VCaP (cell line): ENCODE measurements around the gene POU2F3.

Source experiments
- H3K27ac ChIP-seq: fragments of 450-650 bp; 2 replicates; pipeline ENCODE4 v1.5.1; 2017
- TF ChIP-seq, protein P1 (sequence below): fragments of 450-650 bp; conservative IDR thresholded peaks from 2 replicates; pipeline ENCODE4 v1.5.1; 2017; ENCODE audit warnings: mild to moderate bottlenecking, moderate library complexity

The POU2F3 gene

DNA sequence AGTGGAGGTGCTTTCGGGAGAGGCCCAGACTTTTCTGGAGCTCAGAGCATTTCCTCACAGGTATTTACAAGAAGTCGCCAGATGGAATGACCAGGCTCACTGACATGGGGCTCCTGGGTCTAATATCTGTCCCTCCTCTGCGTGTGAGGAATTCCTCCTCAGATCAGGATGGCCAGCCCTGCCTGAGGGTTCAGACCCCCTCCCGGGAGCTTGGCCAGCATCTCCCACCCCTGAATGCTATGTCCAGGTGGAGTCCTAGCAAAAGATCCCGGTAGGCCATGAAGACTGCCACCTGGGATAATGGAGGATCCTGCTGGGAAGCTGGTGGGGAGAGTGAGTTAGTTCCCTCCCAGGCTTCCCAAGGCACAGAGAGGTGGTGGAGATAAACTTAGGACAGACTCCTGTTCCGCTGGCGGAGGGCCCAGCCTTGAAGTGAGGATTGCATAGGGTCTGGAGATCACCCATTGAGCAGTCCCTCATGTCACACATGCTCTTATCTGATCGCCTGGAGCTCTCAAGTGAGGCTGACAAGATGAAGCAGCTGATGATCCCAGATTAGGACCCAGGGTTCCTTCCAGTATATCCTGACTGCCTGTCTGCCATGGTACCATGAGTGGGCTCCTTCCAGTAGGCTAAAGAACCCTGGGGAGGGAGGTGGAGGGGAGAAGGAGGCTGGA lies 23.4 kb upstream of the POU2F3 start:
- TF ChIP-seq, protein P1, sequence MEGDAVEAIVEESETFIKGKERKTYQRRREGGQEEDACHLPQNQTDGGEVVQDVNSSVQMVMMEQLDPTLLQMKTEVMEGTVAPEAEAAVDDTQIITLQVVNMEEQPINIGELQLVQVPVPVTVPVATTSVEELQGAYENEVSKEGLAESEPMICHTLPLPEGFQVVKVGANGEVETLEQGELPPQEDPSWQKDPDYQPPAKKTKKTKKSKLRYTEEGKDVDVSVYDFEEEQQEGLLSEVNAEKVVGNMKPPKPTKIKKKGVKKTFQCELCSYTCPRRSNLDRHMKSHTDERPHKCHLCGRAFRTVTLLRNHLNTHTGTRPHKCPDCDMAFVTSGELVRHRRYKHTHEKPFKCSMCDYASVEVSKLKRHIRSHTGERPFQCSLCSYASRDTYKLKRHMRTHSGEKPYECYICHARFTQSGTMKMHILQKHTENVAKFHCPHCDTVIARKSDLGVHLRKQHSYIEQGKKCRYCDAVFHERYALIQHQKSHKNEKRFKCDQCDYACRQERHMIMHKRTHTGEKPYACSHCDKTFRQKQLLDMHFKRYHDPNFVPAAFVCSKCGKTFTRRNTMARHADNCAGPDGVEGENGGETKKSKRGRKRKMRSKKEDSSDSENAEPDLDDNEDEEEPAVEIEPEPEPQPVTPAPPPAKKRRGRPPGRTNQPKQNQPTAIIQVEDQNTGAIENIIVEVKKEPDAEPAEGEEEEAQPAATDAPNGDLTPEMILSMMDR = no peak
- peak overlapping the region; percentile 75; the same call in 1 of the 2 replicates for H3K27ac ChIP-seq

DNA sequence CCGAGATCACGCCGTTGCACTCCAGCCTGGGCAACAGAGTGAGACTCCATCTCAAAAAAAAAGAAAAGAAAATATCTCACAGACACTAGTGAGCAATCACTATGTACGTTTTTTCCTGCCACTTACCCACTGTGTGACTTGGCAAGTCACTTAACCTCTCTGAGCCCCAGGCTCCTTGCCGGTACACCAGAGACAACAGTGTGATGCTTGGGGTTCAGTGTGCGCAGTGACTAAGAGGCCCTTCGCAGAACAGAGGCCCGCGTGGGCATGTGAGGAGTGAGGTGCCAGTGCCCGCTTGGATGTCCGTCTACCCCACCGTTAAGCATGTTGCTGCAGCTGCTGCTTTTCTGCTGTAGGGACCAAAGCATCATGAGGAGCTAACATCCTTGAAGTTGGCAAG lies 22.4 kb upstream of the POU2F3 start:
- peak overlapping the region; percentile 75 for H3K27ac ChIP-seq
- TF ChIP-seq, protein P1 = no peak

DNA sequence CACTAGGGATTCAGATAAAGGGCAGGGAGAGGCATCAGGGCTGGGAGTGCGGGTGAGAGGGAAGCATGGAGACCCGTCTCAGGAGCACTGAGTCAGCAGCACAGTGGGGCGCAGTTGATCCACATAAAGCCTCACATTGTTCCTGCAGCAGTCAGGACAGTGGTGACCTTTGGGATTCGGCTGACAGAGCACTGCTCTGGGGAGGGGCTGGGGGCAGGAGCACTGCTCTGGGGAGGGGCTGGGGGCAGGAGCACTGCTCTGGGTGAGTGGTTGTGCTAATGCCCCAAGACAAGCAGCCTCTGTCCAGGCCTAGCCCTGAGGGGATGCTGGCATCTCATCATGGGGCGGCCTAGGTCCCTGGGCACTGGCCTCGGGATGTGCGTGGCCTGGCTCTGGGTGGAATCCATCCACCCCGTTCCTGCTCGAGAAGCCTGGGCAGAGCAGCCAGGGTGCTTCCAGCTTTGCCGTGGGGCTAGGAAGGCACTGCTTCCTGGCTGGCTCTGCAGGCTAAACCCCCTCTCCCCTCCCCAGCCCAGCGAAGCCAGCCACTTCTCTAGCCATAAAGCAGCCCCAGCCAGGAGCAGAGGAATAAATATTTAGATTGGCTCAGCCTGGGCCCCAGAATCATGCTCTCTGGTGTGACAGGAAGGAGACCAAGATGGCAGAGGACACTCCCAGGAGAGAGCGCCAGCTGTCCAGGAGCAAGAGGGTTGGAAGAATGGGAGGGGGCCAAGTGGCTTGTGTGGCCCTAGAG lies 21.8 kb upstream of the POU2F3 start:
- H3K27ac ChIP-seq = peak overlapping the region; percentile 75
- TF ChIP-seq, protein P1 = no peak

DNA sequence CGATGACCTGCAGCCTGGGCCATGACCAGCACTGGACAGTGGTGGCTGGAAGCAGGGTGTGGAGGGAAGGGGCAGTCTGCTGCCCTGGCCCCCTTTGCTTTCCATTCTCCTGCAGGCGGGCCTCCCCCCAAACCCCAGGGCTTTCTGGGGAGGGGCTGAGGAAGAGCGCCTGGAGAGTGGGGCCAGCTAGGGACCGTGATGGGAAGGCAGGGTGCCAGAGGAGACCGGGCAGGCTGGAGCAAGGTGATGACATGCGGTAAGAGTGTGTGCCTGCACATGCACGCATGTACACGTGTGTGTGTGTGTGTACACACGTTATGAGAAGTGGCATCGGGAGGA lies 21.3 kb upstream of the POU2F3 start:
- H3K27ac ChIP-seq = peak overlapping the region; percentile 75
- TF ChIP-seq, protein P1 = no peak

DNA sequence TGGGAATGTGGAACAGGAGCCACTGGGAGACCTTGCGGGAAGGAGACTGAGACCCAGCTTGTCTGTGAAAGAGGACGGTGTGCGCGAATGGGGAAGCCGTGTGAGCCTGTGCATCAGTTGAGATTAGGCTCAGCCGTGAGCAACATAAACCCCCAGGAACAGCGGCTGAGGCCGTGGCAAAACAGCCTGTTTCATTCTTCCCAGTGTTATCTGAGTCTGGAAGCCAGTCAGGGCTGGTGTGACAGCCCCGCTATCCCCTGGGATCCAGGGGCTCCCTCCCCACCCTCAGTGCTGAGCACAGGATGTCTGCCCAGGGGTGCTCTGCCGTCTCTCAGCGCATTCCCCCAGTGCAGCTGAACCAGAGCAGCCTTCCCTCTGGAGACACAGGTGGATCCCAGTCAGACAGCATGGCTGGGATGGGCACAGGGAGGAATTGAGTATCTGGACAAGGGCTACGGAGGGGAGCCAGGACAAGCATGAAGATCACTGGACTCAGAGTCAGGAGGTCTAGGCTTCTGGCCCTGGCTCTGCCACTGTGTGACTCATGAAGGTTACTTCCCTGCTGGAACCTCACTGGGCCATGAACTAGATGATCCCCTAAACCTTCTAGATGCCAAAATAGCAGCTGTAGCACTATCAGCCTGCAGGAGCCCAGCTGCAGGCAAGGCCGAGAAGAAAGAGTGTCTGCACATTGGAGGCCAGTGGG lies 20.6 kb upstream of the POU2F3 start:
- peak overlapping the region; percentile 75; the same call in 1 of the 2 replicates for H3K27ac ChIP-seq
- TF ChIP-seq, protein P1 = no peak

DNA sequence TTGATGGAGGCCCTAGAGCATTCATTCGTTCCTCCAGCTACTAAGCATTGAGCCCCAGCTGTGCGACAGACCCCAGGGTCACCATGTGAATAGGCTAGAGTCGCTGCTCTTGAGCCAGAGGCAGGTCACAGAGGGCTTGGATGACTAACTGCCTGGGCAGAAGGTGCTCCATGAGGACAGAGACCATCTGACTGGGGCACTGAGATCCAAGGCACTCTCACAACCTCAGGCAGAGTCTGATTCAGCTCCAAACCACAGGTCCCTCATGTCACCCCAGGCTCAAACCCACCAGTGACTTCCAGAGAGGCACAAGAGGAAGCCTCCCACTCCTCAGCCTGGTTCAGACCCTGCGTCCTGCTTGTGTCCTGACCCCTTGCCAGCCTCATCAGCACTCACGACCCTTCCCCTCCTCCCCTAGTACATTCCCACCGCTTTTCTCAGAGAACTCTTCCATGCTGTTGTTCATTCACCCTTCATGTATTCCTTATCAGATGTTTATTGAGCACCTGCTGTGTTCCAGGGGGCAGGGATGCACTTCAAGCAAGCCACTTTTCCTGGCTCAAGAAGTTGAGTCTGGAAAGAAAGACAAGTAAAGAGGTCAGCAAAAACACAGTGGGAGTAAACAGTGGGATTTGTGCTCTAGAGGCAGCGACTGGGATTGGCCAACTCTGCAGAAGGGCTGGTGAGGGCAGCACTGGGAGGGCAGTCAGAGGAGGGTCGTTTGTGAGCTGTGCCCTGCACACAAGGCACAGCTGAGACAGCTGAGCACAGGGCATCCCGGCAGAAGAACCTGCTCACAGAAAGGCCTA lies 19.8 kb upstream of the POU2F3 start:
- TF ChIP-seq, protein P1 = no peak
- H3K27ac ChIP-seq = no peak overlapping the region

DNA sequence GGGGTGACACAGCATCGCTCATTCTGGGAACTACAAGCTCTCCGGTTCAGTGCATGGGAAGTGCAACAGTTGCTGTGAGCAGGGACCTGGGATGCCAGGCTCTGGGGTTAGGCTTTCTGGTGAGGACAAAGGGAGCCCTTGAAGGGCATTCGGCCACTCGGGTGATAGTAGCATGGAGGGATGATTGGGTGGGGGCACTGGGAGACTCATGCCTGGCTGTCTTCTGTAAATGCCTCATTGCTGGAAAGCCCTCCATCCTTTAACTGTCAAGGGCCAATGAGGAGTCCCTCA lies 19.2 kb upstream of the POU2F3 start:
- H3K27ac ChIP-seq = no peak overlapping the region
- TF ChIP-seq, protein P1 = no peak
